Activated T-cell treated with anti-CD3 and anti-CD28 coated beads, Interleukin-2, amount 50 U/mL, for 1 hour (primary cell): ENCODE data around the gene NEUROD2.

ENCODE experiments used
- DNase-seq: peaks from one replicate; pipeline ENCODE4 v3.0.0-alpha.2; 2020

Gene NEUROD2

DNA sequence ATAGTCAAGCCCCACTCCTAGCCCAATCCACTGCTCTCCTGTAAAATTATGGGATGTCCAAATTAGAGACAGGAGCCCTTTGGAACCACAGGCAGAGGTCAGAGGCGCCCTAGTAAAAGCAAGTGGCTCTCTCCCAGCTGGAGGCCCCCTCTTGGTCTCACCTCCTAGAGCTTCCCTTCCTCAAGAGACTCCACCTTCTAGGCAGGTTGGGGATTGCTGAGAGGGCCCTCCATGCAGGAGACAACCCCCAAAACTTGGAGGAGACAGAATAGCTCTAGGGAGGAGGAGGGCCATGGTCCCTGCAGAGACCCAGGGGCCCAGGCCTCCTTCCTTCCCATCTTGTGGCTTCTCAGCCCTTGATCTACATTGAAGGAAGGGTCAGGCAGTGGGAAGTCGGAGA is 29.4 kb downstream of the NEUROD2 start:
- DNase-seq: no peak

DNA sequence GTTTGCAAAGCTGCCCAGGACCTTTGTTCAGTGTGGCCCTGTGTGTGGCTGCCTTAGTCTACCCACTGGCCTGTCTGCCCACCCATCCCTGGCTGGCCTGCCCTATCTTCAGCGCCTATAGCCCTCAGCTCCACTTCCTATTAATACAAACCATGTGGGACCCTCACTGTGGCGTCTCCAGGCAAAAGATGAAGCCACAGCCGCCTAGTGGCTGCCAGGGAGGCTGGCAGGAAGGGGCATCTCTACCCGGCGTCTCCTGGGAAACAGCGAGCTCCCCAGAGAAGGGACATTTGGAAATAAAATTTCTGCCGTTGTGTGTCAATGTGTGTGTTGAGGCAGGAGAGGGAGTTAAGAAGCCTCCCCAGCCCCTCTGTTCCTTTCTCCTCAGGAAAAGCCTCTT is 31.5 kb downstream of the NEUROD2 start:
- no peak for DNase-seq

DNA sequence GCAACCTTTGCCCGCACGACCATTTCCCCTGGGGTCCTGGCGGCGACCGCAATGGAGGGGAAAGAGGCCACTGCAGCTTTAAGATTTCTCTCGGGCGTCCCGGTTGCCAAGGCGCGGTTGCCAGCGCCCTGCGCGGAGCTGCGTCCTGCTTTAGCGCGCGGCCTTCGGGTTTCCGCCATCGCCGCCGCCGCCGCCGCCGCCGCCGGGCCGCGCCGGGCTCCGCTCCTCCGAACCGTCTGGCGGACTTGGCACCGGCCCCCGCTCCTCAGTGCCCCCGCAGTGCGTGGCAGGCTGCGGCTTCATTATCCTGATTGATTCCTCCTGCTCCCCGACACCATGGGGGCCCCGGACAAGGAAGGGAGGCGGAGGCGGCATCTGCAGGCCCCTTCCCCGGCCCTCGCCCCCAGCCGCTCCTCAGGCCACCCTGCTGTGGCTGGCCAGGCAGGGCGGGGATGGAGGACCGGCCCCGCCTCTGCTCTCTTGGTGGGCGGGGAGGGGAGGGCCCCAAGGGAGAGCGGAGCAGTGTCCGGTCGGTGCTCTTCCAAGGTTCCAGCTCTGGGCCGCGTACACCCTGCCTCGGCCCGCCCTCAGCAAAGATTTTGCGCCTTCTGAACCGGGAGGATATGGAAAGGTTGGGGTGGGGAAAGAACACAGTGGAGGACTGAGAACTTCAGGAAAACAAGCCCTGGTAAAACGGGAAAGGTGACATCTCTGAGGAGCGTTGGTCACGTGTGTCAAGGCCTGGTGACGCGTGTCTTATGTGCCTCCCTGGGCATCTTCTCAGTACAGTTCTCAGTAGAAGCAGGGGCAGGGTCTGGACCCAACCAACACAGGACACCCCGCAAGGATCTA is 34.0 kb downstream of the NEUROD2 start:
- peak; percentile 24 for DNase-seq

DNA sequence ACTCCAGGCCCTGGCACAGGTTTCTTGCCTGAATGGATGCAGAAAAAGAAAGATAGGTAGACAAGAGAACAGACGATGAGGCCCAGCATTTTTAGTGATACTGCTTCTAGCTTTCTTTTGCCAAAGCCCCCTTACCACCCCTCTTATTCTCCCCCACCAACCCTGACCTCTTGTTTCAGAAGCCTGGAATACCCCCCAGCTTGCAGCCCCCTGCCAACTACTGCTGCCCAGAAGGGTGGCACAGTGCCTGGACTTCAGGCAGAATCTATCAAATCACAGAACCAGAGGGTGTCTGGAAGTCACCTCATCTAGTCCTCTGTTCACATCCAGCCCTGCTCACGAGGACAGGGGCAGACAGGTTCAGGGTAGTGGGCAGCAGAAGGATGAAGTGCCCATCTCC is 35.6 kb downstream of the NEUROD2 start:
- DNase-seq: no peak

DNA sequence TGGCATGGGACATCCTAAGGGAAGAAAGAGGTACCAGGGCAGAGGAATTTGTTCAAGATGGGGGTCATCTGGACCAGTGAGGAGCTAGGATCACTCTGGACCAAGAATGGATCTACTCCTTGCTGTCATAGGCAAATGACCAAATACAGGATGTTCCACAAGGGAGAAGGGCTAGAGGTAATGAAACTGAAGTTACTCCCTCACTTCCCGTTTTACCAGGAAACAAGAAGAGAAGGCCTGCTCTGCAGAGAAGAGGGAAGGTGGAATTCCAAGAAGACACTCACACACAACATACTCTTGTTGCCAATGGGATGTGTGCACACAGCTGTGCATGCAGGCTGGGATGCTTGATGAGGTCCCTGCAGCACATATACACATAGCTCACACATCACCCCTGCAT is 38.6 kb downstream of the NEUROD2 start:
- no peak for DNase-seq

DNA sequence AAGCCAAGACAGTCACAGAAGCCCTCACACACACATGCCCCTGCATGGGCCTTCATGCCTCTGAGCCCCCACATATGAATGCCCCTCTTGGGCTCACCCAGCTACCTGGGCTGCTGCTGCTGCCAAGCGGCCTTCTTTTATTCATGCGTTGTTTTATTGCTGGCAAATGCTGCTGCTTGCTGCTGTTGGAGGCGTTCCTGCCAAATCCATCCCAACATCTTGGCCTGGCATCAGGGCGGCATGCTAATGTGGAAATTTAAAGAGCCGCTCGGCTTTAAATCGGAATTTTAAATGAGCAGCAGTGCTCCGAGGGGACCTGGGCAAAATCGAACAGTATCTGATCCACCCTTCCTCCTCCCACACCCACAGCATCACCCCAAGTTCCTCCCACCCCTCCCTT is 39.0 kb downstream of the NEUROD2 start:
- no peak for DNase-seq

DNA sequence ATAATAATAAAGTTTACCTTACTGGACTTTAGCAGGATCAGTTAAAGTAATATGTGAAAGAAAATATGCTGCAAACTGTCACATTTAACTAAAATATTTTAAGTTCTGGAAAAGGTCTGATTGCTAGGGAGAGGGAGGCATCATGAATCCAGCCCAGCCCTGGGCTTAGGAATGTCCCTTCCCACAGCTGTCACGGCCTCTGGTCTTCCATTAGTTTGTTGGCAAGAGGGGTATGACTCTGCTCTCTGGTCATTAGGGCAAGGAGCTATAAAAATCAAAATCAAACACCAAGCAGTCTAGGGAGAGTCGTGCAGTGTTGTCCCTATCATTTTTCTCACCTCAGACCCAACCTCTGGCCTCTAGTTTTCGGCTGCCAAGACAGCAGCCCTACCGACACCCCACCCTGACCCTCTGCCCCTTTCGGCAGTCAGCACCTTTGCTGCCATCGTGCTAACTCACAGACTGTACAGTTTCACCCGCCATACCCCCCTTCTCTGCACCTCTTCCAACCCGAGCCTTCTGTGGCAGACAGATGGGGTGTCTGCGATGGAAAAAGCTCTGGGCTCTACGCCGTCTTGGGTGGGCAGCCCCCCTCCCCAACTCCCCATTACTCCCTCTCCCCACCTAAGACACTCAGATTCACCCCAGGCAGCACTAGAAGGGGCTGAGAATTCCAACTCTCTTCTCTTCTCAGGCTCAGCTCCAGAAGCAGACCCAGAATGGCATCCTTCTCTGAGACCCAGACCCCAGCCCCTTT is 41.4 kb downstream of the NEUROD2 start:
- DNase-seq: no peak

DNA sequence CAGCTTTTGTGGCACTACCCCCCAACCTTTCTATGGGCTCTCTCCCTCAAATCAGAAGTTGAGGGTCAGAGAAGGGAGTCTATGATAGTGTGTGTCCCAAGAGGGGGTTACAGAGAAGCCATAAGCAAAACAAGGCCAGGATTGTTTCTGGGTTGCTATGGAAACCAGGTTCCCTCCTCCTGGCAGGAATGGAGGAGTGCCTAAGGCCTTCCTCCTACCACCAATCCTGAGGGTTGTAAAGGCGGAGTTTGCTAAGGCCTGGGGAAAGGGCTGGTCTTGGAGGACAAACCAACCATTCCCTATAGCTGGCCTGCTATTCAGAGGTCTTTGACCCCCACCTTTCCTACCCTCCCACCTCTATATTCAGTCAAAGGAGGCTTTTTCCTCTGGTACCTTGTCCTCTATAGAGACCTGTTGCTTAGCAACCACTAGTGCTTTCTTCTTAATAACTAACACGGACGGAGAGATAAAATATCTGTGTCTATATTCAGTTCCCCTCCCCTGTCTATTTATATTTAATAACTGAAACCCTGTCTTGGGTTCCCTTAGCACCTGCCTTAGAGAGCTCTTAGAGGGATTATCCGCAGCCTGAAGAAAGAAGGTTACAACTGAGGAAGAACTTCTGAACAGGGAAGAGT is 43.4 kb downstream of the NEUROD2 start:
- DNase-seq: no peak

DNA sequence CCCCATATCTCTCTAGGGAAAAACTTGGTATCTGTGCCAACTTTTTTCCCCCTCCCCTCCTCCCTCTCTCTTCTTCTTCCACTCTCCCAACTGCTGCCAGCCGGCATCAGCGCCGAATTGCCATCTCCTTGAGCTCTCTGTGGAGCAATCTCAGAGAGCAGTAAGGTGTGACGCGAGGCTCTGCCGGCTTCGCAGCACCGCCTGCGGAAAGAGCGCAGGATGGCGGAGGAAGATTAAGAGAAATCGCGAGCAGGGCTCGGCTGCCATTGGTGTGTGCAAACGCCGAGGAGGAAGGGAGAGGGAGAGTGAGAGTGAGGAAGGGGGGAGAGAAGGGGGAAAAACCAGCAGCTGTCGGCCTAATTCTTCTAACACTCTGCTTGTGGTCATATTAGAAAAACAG is 44.2 kb downstream of the NEUROD2 start:
- DNase-seq: no peak

DNA sequence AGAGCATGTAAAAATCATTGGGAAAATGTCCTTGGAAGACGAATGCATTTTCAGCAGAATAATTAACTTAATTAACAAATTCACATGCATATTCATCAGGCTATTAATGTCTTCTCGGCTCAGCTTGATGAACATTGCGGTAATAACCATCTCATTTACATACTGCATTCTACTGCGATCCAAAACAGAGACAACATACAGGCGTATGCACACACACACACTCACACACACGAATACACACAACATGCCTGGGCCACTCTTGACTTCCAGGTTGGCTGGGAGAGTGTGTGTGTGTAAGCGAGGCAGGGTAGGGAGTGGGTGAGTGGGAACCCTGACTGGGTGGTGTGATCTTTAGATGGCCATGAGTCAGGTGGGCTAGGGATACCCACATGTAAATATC is 44.7 kb downstream of the NEUROD2 start:
- no peak for DNase-seq

DNA sequence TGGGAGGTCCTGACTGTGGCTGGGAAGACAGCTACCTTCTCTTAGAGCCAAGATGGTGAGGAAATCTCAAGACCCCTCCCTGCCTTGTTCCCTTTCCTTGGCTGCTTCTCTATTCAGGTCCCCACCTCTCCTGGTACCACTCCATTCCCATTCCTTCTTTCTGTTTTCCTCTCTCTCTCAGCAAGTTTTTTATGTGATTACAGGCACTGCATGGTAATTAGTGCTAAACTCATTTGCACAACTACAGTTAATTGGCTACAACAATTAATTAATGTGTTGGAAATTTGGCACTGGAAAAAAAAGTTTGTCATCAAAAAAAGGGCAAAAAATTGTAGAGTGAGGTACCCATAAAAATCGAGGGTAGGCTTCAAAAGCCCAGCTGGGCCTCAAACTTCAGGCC is 45.3 kb downstream of the NEUROD2 start:
- DNase-seq: no peak

DNA sequence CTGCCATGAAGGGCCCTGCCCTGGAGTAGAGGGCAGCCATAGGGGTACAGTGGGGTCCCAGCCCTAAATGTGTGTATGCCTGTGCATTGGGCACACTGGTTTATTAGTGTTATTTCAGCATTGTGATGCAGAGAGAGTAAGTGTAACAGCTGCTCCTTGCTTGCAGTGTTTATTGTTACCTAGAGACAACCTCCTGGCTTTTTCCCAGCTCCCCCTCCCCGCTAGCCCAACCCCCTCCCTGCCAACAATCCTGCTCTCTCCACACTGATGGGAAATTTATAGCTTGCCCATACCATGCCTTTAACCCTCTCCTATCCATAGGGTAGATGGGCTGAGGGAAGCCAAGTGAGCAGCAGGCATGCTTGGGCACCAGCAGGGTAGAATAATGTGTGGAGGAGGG is 51.3 kb downstream of the NEUROD2 start:
- no peak for DNase-seq

DNA sequence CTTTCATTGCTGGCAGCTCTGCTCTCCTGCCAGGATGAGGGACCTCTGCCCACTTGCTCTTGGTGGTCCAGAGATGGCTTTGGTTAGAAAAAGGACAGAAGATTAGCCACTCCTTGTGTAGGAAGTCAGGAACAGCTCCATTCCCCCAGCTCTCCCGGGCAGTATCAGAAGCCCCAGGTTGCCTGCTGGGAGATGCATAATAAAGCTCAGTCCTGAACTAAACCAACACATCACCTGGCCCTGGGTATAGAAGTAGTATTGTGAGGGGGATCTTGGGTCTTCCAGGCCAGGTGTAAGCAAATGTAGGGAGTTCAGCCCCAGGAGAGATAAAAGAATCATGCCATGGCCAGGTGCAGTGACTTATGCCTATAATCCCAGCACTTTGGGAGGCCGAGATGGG is 52.4 kb downstream of the NEUROD2 start:
- DNase-seq: no peak
